Activated CD8-positive, alpha-beta memory T cell treated with anti-CD3 and anti-CD28 coated beads for 48 hours (primary cell): ENCODE results near the gene AQP10.
A peak's percentile ranks its signal among the peaks of the same experiment; 100 is the strongest.
"Not testable (repeated sequence)": the region's sequence is repeated elsewhere in the genome, so short reads cannot be mapped to it uniquely, and the experiment has no call there.

Source experiments
- DNase-seq, 3 experiments: peaks; one replicate each; pipeline ENCODE4 v3.0.0-alpha.2; 2020; ENCODE audit warnings: low read depth in 2 of 3, low spot score in 2 of 3

The AQP10 gene

GRCh38 chr1:154342836-154343472 lies 22.1 kb downstream of the AQP10 start:
- peak in 1 of 3 experiments; percentile 48 for DNase-seq

GRCh38 chr1:154344977-154345837 lies 24.3 kb downstream of the AQP10 start:
- no peak for DNase-seq

GRCh38 chr1:154346276-154346917 lies 25.5 kb downstream of the AQP10 start:
- DNase-seq = no peak

- no peak for DNase-seq
Measured at GRCh38 chr1:154347961-154348360, 27.1 kb downstream of the AQP10 start.

- DNase-seq = no peak
Measured at GRCh38 chr1:154348429-154349076, 27.7 kb downstream of the AQP10 start.

GRCh38 chr1:154349121-154349520 lies 28.2 kb downstream of the AQP10 start:
- no peak for DNase-seq

GRCh38 chr1:154350383-154350782 lies 29.5 kb downstream of the AQP10 start:
- DNase-seq = no peak

- no peak for DNase-seq
Measured at GRCh38 chr1:154351363-154352068, 30.6 kb downstream of the AQP10 start.

- DNase-seq = no peak
Measured at GRCh38 chr1:154352245-154352580, 31.3 kb downstream of the AQP10 start.

- no peak for DNase-seq
Measured at GRCh38 chr1:154352581-154353459, 31.9 kb downstream of the AQP10 start.

GRCh38 chr1:154353460-154353904 lies 32.6 kb downstream of the AQP10 start:
- no peak for DNase-seq

GRCh38 chr1:154353966-154354365 lies 33.1 kb downstream of the AQP10 start:
- no peak for DNase-seq

GRCh38 chr1:154358519-154358918 lies 37.6 kb downstream of the AQP10 start:
- no peak for DNase-seq

GRCh38 chr1:154360288-154360687 lies 39.4 kb downstream of the AQP10 start:
- no peak for DNase-seq

- DNase-seq = not testable (repeated sequence)
Measured at GRCh38 chr1:154360881-154361280, 40.0 kb downstream of the AQP10 start.

- DNase-seq = no peak
Measured at GRCh38 chr1:154361357-154361756, 40.5 kb downstream of the AQP10 start.

- DNase-seq = no peak
Measured at GRCh38 chr1:154371436-154371835, 50.5 kb downstream of the AQP10 start.

GRCh38 chr1:154373777-154374357 lies 53.0 kb downstream of the AQP10 start:
- DNase-seq = not testable (repeated sequence)
